ENCODE measurements around the gene RMND5A. TPM values are rescaled to one million over a fixed set of nuclear protein-coding genes. Genes with fewer than 3 reads are reported as not detected.

RMND5A gene
- total RNA-seq, 4 donors from 2014 or later: 72.5 to 92.4 (median 85.8) TPM

- 74% methylated on average over 9 of the region's 9 CpGs for WGBS, 2 donors
- H3K4me3 ChIP-seq (ENCODE audit: low read depth, poor library complexity, severe bottlenecking): no peak overlapping the region
- TF ChIP-seq POLR2A (IDR thresholded peaks at IDR 0.05) (no peak), CTCF (IDR thresholded peaks at IDR 0.05) (no peak)
- no peak for DNase-seq (ENCODE audit: low spot score in 2 of 2)
- intact Hi-C loops (cut with DNase I; ENCODE audit: low total_unique reads): no loop called here
These were observed 61.3 kb downstream of the RMND5A start for GRCh38 chr2:86781363-86781762.

GRCh38 chr2:86782748-86783147 is 62.7 kb downstream of the RMND5A start:
- no peak overlapping the region for H3K4me3 ChIP-seq (ENCODE audit: low read depth, poor library complexity, severe bottlenecking)
- DNase-seq (ENCODE audit: low spot score in 2 of 2): no peak
- WGBS, 2 donors: 79 to 89% methylated on average over 7 of the region's 7 CpGs
- TF ChIP-seq CTCF (IDR thresholded peaks at IDR 0.05): no peak
- no peak for TF ChIP-seq POLR2A (IDR thresholded peaks at IDR 0.05)
- intact Hi-C loops (cut with DNase I; ENCODE audit: low total_unique reads): no loop called here

GRCh38 chr2:86783615-86784339 is 63.7 kb downstream of the RMND5A start:
- no peak for DNase-seq (ENCODE audit: low spot score in 2 of 2)
- intact Hi-C loops (cut with DNase I; ENCODE audit: low total_unique reads): no loop called here
- 72 to 76% methylated on average over 8 of the region's 8 CpGs for WGBS, 2 donors
- no peak overlapping the region for H3K4me3 ChIP-seq (ENCODE audit: low read depth, poor library complexity, severe bottlenecking)
- no peak for TF ChIP-seq POLR2A (IDR thresholded peaks at IDR 0.05)
- no peak for TF ChIP-seq CTCF (IDR thresholded peaks at IDR 0.05)

GRCh38 chr2:86785456-86785855 is 65.4 kb downstream of the RMND5A start:
- intact Hi-C loops (cut with DNase I; ENCODE audit: low total_unique reads): no loop called here
- DNase-seq (ENCODE audit: low spot score in 2 of 2): no peak
- no peak overlapping the region for H3K4me3 ChIP-seq (ENCODE audit: low read depth, poor library complexity, severe bottlenecking)
- WGBS, 2 donors: 84 to 93% methylated on average over 9 of the region's 9 CpGs
- no peak for TF ChIP-seq POLR2A (IDR thresholded peaks at IDR 0.05)
- TF ChIP-seq CTCF (IDR thresholded peaks at IDR 0.05): no peak

- WGBS, 2 donors: 60 to 61% methylated on average over 10 of the region's 10 CpGs
- DNase-seq (ENCODE audit: low spot score in 2 of 2): no peak
- H3K4me3 ChIP-seq (ENCODE audit: low read depth, poor library complexity, severe bottlenecking): no peak overlapping the region
- intact Hi-C loops (cut with DNase I; ENCODE audit: low total_unique reads): no loop called here
- TF ChIP-seq CTCF (IDR thresholded peaks at IDR 0.05) (no peak), POLR2A (IDR thresholded peaks at IDR 0.05) (no peak)
These were observed 66.0 kb downstream of the RMND5A start for GRCh38 chr2:86786001-86786536.
